ENCODE data around the gene MRTFA.

GRCh38 chr22:40409613-40410113 lies 226.9 kb downstream of the MRTFA start:
- no peak for TF ChIP-seq CTCF (IDR thresholded peaks at IDR 0.05)
- no peak for TF ChIP-seq POLR2A (IDR thresholded peaks at IDR 0.05)
